Gastroesophageal sphincter (tissue), 3 donors: ENCODE results near the gene SPATA18.

Experiments used
- CTCF ChIP-seq, 4 experiments: fragments of 200-600 bp in 2 of 4; fragments of 450-650 bp in 2 of 4; sonication (generic) in 1 of 4; IDR thresholded peaks; one replicate each; pipeline ENCODE4 v1.5.1; 2017 to 2019; ENCODE audit warnings: antibody characterized with exemption in 4 of 4, mild to moderate bottlenecking in 2 of 4, moderate library complexity in 2 of 4
- EP300 ChIP-seq: sonication (generic); formaldehyde crosslinking; IDR thresholded peaks from one replicate; pipeline ENCODE4 v1.6.1; 2017; ENCODE audit warnings: antibody characterized with exemption, mild to moderate bottlenecking

DNA sequence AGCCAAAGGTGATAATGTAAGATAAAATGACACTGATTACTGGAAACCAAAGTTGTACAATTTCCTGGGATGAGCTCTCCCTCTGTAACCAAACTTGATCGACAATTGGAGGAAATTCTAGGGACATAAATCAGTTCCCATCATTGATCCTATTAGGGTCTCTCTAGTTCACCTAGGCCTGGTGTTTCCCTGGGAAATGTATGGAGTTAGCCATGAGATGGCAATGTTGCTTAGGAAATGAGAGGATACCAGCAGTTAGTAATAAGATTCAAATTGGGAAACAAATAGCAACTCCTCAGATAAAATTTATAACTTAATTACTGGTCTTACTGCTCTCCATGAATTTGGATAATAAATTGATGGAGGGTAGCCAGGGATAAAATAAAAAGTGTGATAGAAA lies 52.2 kb downstream of the SPATA18 start:
- peak in 3 of 4 experiments; percentile 4 to 40 (median 20) for TF ChIP-seq CTCF (IDR thresholded peaks at IDR 0.05)
- TF ChIP-seq EP300, result no peak
